Measurements from ENCODE around the gene SYT5. TPM values are rescaled to one million over a fixed set of nuclear protein-coding genes. Genes with fewer than 3 reads are reported as not detected.

SYT5 gene
- total and polyA plus RNA-seq, 2 of the 8 experiments (the other 6 are each of a cell fraction or from before 2014, with no cell fraction given), result 0.35 to 0.67 TPM

DNA sequence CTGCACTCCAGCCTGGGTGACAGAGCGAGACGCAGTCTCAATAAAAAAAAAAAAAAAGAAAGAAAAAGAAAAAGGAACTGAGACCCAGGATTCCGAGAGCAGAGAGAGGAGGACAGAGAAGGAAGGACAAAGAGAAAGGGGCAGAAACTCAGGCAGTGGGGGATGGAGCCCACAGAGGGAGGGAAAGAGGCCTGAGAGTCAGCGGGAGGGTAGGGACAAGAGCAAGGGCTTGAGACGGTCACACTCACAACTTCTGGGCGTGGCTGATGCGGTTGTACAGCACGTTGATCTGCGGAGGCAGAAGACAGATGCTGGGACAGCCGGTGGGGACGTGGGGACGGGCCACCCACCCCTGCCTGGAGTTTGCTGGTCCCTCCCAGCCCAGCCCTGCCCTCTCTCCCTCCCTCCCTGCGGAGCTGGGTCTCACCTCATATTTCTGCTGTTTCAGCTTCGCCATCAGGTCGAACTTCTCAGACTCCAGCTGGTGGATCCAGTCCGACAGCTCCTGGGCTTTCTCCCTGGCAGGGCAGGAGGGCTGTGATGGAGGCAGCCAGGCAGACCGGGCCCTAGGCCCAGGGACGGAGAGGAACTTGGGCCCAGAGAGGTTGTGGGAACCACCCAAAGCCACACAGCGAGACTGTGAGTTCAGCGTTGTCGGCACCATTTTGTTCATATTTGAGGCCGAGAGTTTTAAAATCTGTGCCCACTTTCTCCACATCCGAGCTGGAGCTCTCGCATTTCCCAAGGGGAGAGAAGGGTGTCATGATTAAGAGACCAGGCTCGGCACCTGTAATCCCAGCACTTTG, 46.2 kb downstream of the SYT5 start:
- Histone ChIP-seq H4K8ac (ENCODE audit: extremely low read depth, insufficient read depth, low read length) (no peak overlapping the region), H2BK5ac (ENCODE audit: low read depth, low read length) (peak overlapping the region; percentile 81; the same call in 1 of the 2 replicates), H4K5ac (ENCODE audit: insufficient read length, low read depth, low read length) (no peak overlapping the region), H2BK15ac (ENCODE audit: low read length) (no peak overlapping the region), H3K4me1 (replicated peaks in 1 of 4; ENCODE audit: control insufficient read depth in 3 of 4, insufficient read depth in 4 of 4, low read length in 3 of 4) (peaks cover 0 to 2% (median 0%) of the 10 kb centered on the region in 4 experiments; a peak in 1 of 7 replicates), H3K14ac (ENCODE audit: insufficient read length) (no peak overlapping the region), H3K27ac (ENCODE audit: low read depth, low read length) (0 out of 2 replicates have a peak overlapping the region, but pooled peaks have one; percentile 15), H3K23me2 (ENCODE audit: low read depth, low read length) (no peaks in the 10 kb centered on the region), H3K4me2 (ENCODE audit: insufficient read depth in 1 of 2, low read depth in 2 of 2, low read length in 2 of 2) (no peak overlapping the region), H3K4ac (replicated peaks; ENCODE audit: insufficient read length, low read depth, low read length) (no peak overlapping the region), H2AFZ (ENCODE audit: low read length) (no peak overlapping the region), H3K79me2 (ENCODE audit: control insufficient read depth in 1 of 2, insufficient read depth in 2 of 2, low read length in 2 of 2) (no peaks in the 10 kb centered on the region), H4K20me1 (replicated peaks in 1 of 2; ENCODE audit: control insufficient read depth in 1 of 2, insufficient read depth in 2 of 2, low read length in 2 of 2) (no peaks in the 10 kb centered on the region), H2BK12ac (ENCODE audit: low read depth, low read length) (0 out of 2 replicates have a peak overlapping the region, but pooled peaks have one; percentile 63), H2AK5ac (ENCODE audit: low read depth, low read length) (0 out of 2 replicates have a peak overlapping the region, but pooled peaks have one; percentile 65), H3K36me3 (ENCODE audit: control insufficient read depth in 2 of 4, insufficient read depth in 4 of 4, low read length in 3 of 4) (peaks cover 0 to 23% (median 4%) of the 10 kb centered on the region in 4 experiments; a peak in 4 of 8 replicates), H3K18ac (ENCODE audit: extremely low read depth, low read length) (no peak overlapping the region), H3K9me3 (ENCODE audit: insufficient read depth in 2 of 2, low read depth in 1 of 2, low read length in 1 of 2) (no peaks in the 10 kb centered on the region), H3K79me1 (ENCODE audit: low read depth, low read length) (no peaks in the 10 kb centered on the region), H2BK20ac (ENCODE audit: low read length) (no peak overlapping the region), H4K91ac (replicated peaks; ENCODE audit: insufficient read length, low read length) (peak overlapping the region; percentile 60), H3K4me3 (ENCODE audit: extremely low read depth in 1 of 4, insufficient read depth in 2 of 4, low read depth in 3 of 4, low read length in 4 of 4) (no peak overlapping the region), H3K23ac (ENCODE audit: insufficient read length) (no peak overlapping the region), H3K56ac (replicated peaks; ENCODE audit: insufficient read length, low read depth, low read length) (no peak overlapping the region), H3K9ac (replicated peaks in 1 of 4; ENCODE audit: extremely low read depth in 1 of 4, low read depth in 3 of 4, low read length in 3 of 4) (no peak overlapping the region), H3K27me3 (replicated peaks in 1 of 4; ENCODE audit: control insufficient read depth in 3 of 4, extremely low read depth in 1 of 4, insufficient read depth in 3 of 4, low read length in 3 of 4) (no peaks in the 10 kb centered on the region), H2BK120ac (replicated peaks; ENCODE audit: low read depth, low read length) (no peak overlapping the region)
- FAIRE-seq (no peak), DNase-seq (ENCODE audit: low read depth in 1 of 2, low spot score in 2 of 2) (no peak)
- POLR2A ChIA-PET (ENCODE audit: partially characterized antibody), result interaction anchor here (0.6 to 2.7 kb wide), 9 partner anchors 8 to 146 kb away, joined by 3 to 14 read pairs (median 4); partner anchors contain the start of genes HSPBP1 and TNNT1
- 92% methylated on average over 22 of the region's 25 CpGs; no CpG with 5 or more reads in 1 of the 2 experiments for WGBS, 2 experiments (ENCODE audit: extremely low coverage in 1 of 2, insufficient coverage in 1 of 2, insufficient read length in 1 of 2, insufficient replicate concordance in 2 of 2, low coverage in 1 of 2, low lambda C conversion rate in 2 of 2, missing lambda C conversion rate in 1 of 2)
- CTCF ChIA-PET (ENCODE audit: partially characterized antibody), result interaction anchor here (0.8 to 3.3 kb wide), 8 partner anchors 13 to 252 kb away, joined by 3 to 17 read pairs (median 6); partner anchors contain the start of gene PPP1R12C
- TF ChIP-seq RNF2 (IDR thresholded peaks at IDR 0.05; ENCODE audit: borderline replicate concordance, low read depth, low read length, missing control alignments, poor library complexity, severe bottlenecking) (no peak), TAF1 (IDR thresholded peaks at IDR 0.05; ENCODE audit: low read depth, low read length) (no peak), POLR2AphosphoS5 (IDR thresholded peaks at IDR 0.05; ENCODE audit: low read depth, low read length) (no peak), SAP30 (IDR thresholded peaks at IDR 0.05; ENCODE audit: insufficient read depth, insufficient replicate concordance, low read length) (no peak), KDM1A (IDR thresholded peaks at IDR 0.05; ENCODE audit: borderline replicate concordance, low read length) (peak; percentile 50; the same call in 1 of the 2 replicates), GABPA (IDR thresholded peaks at IDR 0.05; ENCODE audit: borderline replicate concordance, insufficient read depth, low read length) (no peak), SIRT6 (IDR thresholded peaks at IDR 0.05; ENCODE audit: low read length) (no peak), CREB1 (IDR thresholded peaks at IDR 0.05) (no peak)

Measured in H1 (cell line).